GM18909 (cell line): Measurements from ENCODE around the gene ADAM19.
"Not testable (repeated sequence)": the region's sequence is repeated elsewhere in the genome, so short reads cannot be mapped to it uniquely, and the experiment has no call there.

ENCODE experiments used
- ATAC-seq: cut with Tn5 transposase; IDR thresholded peaks from one replicate; pipeline ENCODE4 v1.9.1; 2021; ENCODE audit warnings: mild to moderate bottlenecking; ENCODE audit not compliant: unreplicated experiment, poor library complexity

ADAM19 gene

GRCh38 chr5:157447201-157447637 is 128.4 kb downstream of the ADAM19 start:
- no peak for ATAC-seq

GRCh38 chr5:157446412-157446935 is 129.1 kb downstream of the ADAM19 start:
- no peak for ATAC-seq

GRCh38 chr5:157445745-157446411 is 129.7 kb downstream of the ADAM19 start:
- no peak for ATAC-seq

GRCh38 chr5:157444224-157444623 is 131.4 kb downstream of the ADAM19 start:
- no peak for ATAC-seq

- no peak for ATAC-seq
These were observed 132.5 kb downstream of the ADAM19 start for GRCh38 chr5:157443041-157443549.

GRCh38 chr5:157434096-157434495 is 141.5 kb downstream of the ADAM19 start:
- ATAC-seq: no peak

- peak; percentile 53 for ATAC-seq
These were observed 143.9 kb downstream of the ADAM19 start for GRCh38 chr5:157431544-157432200.

- not testable (repeated sequence) for ATAC-seq
These were observed 145.7 kb downstream of the ADAM19 start for GRCh38 chr5:157429920-157430319.
